ENCODE measurements around the gene PHLDA3. TPM values are rescaled to one million over a fixed set of nuclear protein-coding genes. Genes with fewer than 3 reads are reported as not detected.

PHLDA3 gene
- total RNA-seq, 1 donor from 2014 or later = 1.9 TPM

DNA sequence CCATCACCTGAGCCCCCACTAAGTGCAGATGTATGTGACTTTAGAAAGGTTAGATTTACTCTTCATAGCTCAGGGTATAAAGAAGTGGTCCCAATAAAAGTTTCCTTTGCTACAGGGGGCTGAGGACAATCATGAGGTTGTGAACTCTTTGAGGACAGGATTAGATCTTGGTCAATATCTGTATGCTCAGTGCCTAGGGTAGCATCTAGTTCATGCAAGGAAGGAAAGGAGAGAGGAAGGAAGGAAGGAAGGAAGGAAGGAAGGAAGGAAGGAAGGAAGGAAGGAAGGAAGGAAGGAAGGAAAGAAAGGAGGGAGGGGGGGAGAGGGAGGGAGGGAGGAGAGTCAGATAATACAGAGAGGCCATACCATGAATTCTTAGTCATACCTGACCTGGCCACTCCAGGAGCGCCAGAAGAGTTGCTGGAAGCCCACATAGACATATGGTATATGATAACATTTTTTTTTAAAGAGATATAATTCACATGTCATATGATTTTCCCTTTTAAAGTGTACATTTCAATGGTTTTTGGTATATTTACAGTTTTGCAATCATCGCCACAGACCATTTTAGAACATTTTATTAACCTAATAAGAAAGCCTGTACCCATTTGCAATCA is 47.6 kb upstream of the PHLDA3 start:
- no peak overlapping the region for H3K4me3 Mint-ChIP-seq

GRCh38 chr1:201515895-201516294 is 46.9 kb upstream of the PHLDA3 start:
- no peaks in the 10 kb centered on the region for H3K36me3 ChIP-seq
- H3K27ac Mint-ChIP-seq = no peak overlapping the region
- H3F3A ChIP-seq (ENCODE audit: low read depth) = peaks cover 5% of the 10 kb centered on the region
- H3K4me1 Mint-ChIP-seq = peaks cover 17% of the 10 kb centered on the region
- H3K27me3 Mint-ChIP-seq (ENCODE audit: insufficient read depth, low read depth) = peaks cover 5% of the 10 kb centered on the region
- H3K4me3 ChIP-seq = no peak overlapping the region
- no peak for DNase-seq (ENCODE audit: low spot score)
- no peaks in the 10 kb centered on the region for H3K4me1 ChIP-seq
- H3K27me3 ChIP-seq = no peaks in the 10 kb centered on the region
- H3K9ac ChIP-seq = no peak overlapping the region
- no peak overlapping the region for H3K27ac ChIP-seq
- H4K20me1 ChIP-seq (ENCODE audit: low read depth) = no peaks in the 10 kb centered on the region
- no peak overlapping the region for H3K4me3 Mint-ChIP-seq
- no peaks in the 10 kb centered on the region for H3K9me3 ChIP-seq (ENCODE audit: low read depth)
- no peaks in the 10 kb centered on the region for H3K79me2 ChIP-seq (ENCODE audit: low read depth)
- no peak overlapping the region for H2AFZ ChIP-seq (replicated peaks)
- no peak overlapping the region for H3K4me2 ChIP-seq
- H3K9me3 Mint-ChIP-seq = no peaks in the 10 kb centered on the region
- no peaks in the 10 kb centered on the region for H3K36me3 Mint-ChIP-seq
- TF ChIP-seq CTCF (IDR thresholded peaks at IDR 0.05) (no peak), EZH2phosphoT487 (IDR thresholded peaks at IDR 0.05) (no peak), EZH2 (IDR thresholded peaks at IDR 0.05) (no peak)

More for the DNA sequence above, 47.6 kb upstream of the PHLDA3 start:
- Histone ChIP-seq H3K79me2 (ENCODE audit: low read depth) (no peaks in the 10 kb centered on the region), H3K4me3 (no peak overlapping the region), H3K9ac (no peak overlapping the region), H3K27ac (no peak overlapping the region), H3F3A (ENCODE audit: low read depth) (peaks cover 3% of the 10 kb centered on the region), H2AFZ (replicated peaks) (no peak overlapping the region), H3K36me3 (no peaks in the 10 kb centered on the region), H3K9me3 (ENCODE audit: low read depth) (no peaks in the 10 kb centered on the region), H3K27me3 (no peaks in the 10 kb centered on the region), H4K20me1 (ENCODE audit: low read depth) (no peaks in the 10 kb centered on the region), H3K4me2 (no peak overlapping the region), H3K4me1 (no peaks in the 10 kb centered on the region)
- Mint-ChIP-seq H3K4me1 (peaks cover 14% of the 10 kb centered on the region), H3K9me3 (no peaks in the 10 kb centered on the region), H3K27ac (no peak overlapping the region), H3K36me3 (no peaks in the 10 kb centered on the region), H3K27me3 (ENCODE audit: insufficient read depth, low read depth) (peaks cover 5% of the 10 kb centered on the region)
- no peak for DNase-seq (ENCODE audit: low spot score)
- TF ChIP-seq EZH2phosphoT487 (IDR thresholded peaks at IDR 0.05) = no peak
- no peak for TF ChIP-seq EZH2 (IDR thresholded peaks at IDR 0.05)
- TF ChIP-seq CTCF (IDR thresholded peaks at IDR 0.05) = no peak

- H3K4me1 ChIP-seq = no peaks in the 10 kb centered on the region
- DNase-seq (ENCODE audit: low spot score) = no peak
- H3K4me2 ChIP-seq = no peak overlapping the region
- H3K27me3 ChIP-seq = peaks cover 2% of the 10 kb centered on the region
- no peak overlapping the region for H2AFZ ChIP-seq (replicated peaks)
- no peak overlapping the region for H3K9ac ChIP-seq
- Mint-ChIP-seq H3K9me3 (no peaks in the 10 kb centered on the region), H3K36me3 (no peaks in the 10 kb centered on the region), H3K27ac (no peak overlapping the region), H3K4me3 (no peak overlapping the region), H3K27me3 (ENCODE audit: insufficient read depth, low read depth) (peaks cover 5% of the 10 kb centered on the region), H3K4me1 (peaks cover 17% of the 10 kb centered on the region)
- H4K20me1 ChIP-seq (ENCODE audit: low read depth) = no peaks in the 10 kb centered on the region
- no peaks in the 10 kb centered on the region for H3K36me3 ChIP-seq
- peaks cover 5% of the 10 kb centered on the region for H3F3A ChIP-seq (ENCODE audit: low read depth)
- TF ChIP-seq CTCF (IDR thresholded peaks at IDR 0.05) (no peak), EZH2 (IDR thresholded peaks at IDR 0.05) (no peak), EZH2phosphoT487 (IDR thresholded peaks at IDR 0.05) (no peak)
- no peaks in the 10 kb centered on the region for H3K9me3 ChIP-seq (ENCODE audit: low read depth)
- H3K4me3 ChIP-seq = no peak overlapping the region
- no peak overlapping the region for H3K27ac ChIP-seq
- H3K79me2 ChIP-seq (ENCODE audit: low read depth) = no peaks in the 10 kb centered on the region
These were observed 46.2 kb upstream of the PHLDA3 start for GRCh38 chr1:201515062-201515750.

Data from neural progenitor cell (in vitro differentiated cells).